Spleen (tissue), 7 donors: Measurements from ENCODE around the gene TBC1D9.

Experiments
- POLR2AphosphoS5 ChIP-seq, 3 donors: sonication (generic); formaldehyde crosslinking; IDR thresholded peaks; one replicate each; pipeline ENCODE4 v1.5.1; 2017; ENCODE audit warnings: antibody characterized with exemption in 3 of 3
- TF ChIP-seq, protein P1 (sequence below), 11 experiments: fragments of 200-600 bp in 7 of 11; fragments of 450-650 bp in 4 of 11; sonication (generic) in 4 of 11; IDR thresholded peaks in 8 of 11; conservative IDR thresholded peaks in 3 of 11; 1 replicate in 7 of 11; 2 replicates in 4 of 11; pipeline versions ENCODE4 v1.4.0 to v1.8.0; 2016 to 2021; ENCODE audit warnings: antibody characterized with exemption in 11 of 11, inconsistent platforms in 4 of 11, mild to moderate bottlenecking in 1 of 11
- donor health status: DM: no; HTN: no; CAD: no; lungs with moderate emphysema.
- donor health status: DM: no; HTN: no; CAD: no.
- donor health status: DM: no; HTN: no; CAD: no.

DNA sequence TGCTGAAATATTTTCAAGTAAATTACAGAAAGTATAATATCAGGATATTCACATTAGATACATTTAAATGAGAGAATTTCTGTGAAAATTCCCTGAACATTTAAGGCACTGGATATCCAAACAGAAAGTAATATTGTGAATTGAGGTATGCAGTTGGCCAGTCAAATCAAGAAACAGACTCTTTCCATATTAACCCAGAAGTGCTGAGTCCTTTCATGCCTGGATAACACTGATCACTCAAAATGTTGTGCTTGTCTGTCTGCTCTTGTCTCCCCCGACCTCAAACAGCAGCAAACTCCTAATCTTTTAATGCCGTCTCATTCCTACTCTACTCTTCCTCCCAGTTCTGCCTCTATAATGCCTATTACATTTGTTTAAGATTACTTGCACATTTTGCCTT is 51.2 kb downstream of the TBC1D9 start:
- TF ChIP-seq, protein P1, sequence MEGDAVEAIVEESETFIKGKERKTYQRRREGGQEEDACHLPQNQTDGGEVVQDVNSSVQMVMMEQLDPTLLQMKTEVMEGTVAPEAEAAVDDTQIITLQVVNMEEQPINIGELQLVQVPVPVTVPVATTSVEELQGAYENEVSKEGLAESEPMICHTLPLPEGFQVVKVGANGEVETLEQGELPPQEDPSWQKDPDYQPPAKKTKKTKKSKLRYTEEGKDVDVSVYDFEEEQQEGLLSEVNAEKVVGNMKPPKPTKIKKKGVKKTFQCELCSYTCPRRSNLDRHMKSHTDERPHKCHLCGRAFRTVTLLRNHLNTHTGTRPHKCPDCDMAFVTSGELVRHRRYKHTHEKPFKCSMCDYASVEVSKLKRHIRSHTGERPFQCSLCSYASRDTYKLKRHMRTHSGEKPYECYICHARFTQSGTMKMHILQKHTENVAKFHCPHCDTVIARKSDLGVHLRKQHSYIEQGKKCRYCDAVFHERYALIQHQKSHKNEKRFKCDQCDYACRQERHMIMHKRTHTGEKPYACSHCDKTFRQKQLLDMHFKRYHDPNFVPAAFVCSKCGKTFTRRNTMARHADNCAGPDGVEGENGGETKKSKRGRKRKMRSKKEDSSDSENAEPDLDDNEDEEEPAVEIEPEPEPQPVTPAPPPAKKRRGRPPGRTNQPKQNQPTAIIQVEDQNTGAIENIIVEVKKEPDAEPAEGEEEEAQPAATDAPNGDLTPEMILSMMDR (IDR thresholded peaks at IDR 0.05 in 8 of 11, conservative IDR thresholded peaks at IDR 0.05 in 3 of 11): no peak
- TF ChIP-seq POLR2AphosphoS5 (IDR thresholded peaks at IDR 0.05): no peak
